Measurements from ENCODE around the gene CHCHD4. TPM values are rescaled to one million over a fixed set of nuclear protein-coding genes. Genes with fewer than 3 reads are reported as not detected.
"Not testable (repeated sequence)": the region's sequence is repeated elsewhere in the genome, so short reads cannot be mapped to it uniquely, and the experiment has no call there.

CHCHD4 gene
- total RNA-seq, 1 donor from 2014 or later = 36.8 TPM

DNA sequence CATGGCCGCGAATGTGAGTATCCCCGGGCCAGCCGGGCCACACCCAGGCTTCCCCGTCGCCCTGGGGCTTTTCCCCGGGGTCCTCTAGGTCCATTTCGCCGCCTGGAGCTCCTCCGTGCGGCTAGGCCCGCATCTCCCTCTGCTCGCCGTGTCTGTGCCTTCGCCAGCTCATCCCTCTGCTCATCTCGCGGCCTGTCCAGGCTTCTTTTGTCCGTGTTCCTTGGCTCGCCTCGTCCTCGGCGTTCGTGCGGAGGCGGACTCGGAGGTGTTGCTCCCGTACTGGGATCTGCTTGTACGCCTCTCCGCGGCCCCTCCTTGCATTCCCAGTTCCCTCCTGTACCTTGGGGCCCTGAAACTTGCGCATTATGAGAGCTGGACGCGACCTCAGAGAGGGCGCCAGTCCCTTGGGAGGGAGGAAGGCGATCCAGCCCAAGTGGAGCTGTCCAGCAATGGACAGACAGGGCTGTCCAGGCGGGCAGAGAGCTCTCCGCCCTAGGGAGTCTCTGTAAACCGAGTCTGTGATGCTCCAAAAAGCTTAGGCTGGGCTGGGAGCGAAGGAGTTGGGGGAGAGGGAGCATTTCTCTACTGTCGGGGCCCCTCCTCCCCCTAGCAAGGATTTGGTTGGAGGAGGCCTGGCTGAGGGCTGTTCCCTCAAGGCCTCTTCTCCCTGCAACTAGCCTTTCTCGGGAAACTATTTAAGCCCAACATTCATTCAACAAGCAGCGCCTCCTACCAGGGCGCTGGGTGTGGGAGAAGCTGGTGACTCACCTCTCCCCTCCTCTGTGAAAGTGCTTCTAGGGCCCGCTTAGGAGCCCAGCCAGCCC is 735 bp upstream of the CHCHD4 start:
- ATAC-seq = peak; percentile 62
- peak; percentile 72 for DNase-seq
- intact Hi-C loops (cut with micrococcal nuclease) = no loop called here

DNA sequence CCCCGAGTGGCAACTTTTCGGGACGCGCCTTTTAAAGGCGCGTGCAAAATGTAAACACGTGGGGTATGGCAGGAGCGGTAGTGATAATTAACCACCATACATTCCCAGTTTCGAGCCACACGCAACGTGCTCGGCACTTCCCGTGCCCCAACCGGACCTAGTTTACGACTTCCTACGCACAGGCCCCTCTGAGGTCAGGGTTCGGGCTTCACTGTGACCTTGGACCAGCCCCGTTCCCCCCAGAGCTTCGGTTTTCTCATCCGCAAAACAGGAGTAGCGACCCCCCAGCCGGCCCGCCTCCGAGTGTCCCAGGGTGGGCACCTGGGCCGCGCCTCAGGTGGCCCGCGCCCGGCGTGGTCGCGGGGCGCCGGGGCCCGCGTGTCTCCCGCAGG is 451 bp downstream of the CHCHD4 start:
- DNase-seq = peak; percentile 75
- intact Hi-C loops (cut with micrococcal nuclease) = no loop called here
- ATAC-seq = peak; percentile 45

DNA sequence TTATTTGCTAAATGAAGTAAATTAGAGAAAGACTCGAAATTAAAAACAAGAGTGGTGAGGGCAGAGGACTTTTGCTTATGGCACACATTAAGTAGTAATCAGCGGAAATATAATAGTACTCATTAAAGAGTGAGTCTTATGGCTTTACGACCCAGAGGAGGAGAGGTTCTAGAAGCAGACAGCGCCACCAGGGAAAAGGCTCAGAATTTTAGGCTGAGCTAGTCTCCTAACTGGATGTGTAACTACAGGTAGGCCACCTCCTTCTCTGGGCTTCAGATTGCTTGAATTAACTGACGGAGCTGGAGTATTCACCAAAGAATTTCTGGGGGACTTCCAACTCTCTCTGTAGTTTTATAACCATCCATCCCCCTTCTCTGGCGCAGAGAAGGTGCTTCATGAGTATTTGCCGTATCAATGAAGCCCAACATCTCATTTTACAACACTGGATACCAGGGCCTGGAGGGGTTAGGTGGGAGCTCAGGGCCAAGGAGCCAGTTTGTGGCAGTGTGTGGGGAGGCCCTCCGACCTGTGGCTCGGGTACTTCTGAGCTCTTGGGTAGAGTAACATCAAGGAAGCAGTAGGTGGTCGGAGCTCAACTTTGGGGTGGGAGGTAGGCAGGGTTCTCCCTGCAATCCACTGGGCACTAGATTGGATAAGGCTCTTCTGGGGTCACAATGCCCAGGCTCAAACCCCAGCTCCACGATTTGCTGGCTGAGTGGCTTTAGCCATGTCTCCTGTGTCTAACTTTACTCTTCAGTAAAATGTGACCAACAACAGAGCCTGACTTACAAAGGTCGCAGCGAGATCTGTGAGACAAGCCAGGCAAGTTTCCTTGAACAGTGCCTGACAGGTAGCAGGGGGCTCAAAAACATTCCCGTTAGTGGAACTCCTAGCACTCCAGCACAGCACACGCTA is 1.1 kb downstream of the CHCHD4 start:
- no peak for DNase-seq
- intact Hi-C loops (cut with micrococcal nuclease) = no loop called here
- no peak for ATAC-seq

DNA sequence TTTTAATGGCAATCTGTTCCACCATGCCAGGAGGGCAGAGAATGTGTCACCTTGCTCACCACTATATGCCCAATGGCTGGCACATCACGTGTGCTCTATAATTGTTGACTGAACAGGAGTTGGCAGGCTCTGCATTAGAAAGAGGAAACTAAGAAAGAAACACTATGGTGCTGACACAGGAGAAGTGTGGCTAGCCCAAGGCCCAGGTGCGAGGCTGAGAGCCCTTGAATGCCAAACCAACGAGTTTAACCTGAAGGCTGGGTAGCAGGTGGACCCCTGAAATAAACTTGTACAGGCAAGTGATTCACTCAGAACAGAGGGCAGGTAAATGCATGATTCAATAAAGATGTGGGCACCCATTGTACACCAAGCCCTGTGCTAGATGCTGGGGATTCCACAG is 2.4 kb downstream of the CHCHD4 start:
- intact Hi-C loops (cut with micrococcal nuclease) = no loop called here
- ATAC-seq (no peak), DNase-seq (no peak)

DNA sequence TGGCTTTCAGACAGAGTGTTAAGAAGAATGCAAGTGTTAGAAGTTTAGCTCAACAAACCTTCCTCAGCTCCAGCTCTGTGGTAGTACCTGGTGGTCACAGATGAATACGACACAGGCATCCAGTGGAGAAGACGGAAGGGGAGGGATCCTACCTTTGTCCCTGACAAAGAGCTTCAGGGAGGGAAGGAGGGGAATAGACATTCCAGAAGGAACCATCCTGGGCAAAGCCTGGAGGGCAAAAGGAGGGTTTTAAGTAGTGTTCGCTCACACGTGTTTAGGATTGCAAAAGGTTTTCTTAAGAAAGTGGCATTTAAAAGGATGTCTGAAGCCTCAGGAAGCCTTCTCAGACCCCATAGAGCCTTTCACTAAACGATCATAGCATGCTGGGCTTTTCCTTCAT is 2.8 kb downstream of the CHCHD4 start:
- no peak for DNase-seq
- intact Hi-C loops (cut with micrococcal nuclease) = no loop called here
- no peak for ATAC-seq

DNA sequence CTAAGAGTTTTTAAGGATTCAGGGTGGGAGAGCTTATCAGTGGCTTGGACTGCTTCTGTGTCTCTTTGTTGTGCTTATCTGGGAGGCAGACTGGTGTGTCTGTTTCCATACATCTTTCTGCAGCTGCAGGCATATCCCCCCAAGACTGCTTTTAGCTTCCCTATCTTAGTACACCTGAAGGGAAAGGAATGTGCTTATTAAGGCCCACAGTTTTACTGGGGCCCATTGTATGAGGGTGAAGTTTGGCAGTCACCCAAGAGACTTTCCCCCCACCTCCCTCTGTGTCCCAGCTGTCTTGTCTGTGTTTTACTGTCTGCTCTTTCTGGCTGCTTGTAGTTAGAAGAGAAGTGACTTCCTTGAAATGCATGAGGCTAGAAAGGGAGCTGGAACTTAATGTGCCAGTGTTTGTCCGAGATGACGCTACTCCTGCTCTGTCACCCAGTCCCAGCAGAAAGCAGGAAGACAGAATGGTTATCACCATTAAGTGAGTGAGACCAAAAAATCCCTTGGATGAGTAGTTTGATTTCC is 3.7 kb downstream of the CHCHD4 start:
- ATAC-seq; DNase-seq; intact Hi-C loops (cut with micrococcal nuclease): not testable (repeated sequence)

DNA sequence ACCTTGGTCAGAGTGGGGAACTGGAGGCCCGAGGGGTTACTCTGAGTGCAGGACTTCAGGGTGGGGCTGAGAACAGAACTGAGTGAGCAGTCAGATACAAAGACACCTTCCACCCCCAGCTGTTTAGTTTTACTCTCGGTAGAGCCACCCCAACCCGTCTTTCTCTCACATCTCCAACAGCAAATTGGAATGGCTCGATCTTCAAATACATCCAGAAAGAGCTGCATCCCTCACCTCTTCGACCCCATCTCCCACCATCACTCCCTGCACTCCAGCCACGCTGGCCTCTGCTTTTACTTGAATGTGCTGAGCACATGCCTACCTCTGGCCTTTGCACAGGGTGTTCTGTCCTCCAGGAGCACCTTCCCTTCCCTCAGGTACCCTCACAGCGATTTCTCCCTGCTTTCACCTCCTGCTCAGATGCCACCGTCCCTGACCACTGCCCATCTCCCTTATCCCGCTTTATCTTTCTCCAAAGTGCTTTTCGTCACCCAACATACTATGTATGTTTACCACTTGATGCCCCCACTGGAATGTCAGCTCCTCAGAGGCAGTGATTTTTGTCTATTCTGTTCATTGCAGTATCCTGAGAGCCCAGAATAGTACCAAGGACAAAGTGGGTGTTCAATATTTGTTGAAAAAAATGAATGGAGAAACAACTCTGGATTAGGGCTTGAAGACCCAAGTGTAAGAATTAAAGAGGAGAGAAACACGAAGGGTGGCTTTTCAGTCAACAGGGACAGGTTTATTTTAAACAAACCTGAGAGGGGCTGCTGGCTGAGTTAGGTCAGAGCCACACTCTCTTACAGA is 4.4 kb downstream of the CHCHD4 start:
- no peak for ATAC-seq
- intact Hi-C loops (cut with micrococcal nuclease) = no loop called here
- DNase-seq = no peak

DNA sequence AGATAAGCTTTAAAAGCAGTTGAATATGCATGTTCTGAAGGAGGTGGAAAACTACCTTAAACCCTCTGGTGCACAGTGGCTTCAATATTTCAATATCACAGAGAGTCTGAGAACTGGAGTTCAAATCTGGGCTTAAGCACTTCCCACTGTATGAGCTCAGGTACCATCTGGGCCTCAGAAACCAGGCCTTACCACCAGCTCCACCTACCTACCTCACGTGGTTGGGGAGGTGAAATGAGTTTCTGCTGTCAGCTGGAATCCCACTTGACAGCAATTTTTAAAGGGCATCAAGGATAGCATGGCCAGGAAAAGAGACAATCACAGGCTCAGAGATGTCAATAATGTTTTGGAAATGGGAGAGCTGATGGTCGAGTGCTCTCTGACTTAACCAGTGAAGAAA is 5.0 kb downstream of the CHCHD4 start:
- ATAC-seq (no peak), DNase-seq (no peak)
- intact Hi-C loops (cut with micrococcal nuclease) = no loop called here

DNA sequence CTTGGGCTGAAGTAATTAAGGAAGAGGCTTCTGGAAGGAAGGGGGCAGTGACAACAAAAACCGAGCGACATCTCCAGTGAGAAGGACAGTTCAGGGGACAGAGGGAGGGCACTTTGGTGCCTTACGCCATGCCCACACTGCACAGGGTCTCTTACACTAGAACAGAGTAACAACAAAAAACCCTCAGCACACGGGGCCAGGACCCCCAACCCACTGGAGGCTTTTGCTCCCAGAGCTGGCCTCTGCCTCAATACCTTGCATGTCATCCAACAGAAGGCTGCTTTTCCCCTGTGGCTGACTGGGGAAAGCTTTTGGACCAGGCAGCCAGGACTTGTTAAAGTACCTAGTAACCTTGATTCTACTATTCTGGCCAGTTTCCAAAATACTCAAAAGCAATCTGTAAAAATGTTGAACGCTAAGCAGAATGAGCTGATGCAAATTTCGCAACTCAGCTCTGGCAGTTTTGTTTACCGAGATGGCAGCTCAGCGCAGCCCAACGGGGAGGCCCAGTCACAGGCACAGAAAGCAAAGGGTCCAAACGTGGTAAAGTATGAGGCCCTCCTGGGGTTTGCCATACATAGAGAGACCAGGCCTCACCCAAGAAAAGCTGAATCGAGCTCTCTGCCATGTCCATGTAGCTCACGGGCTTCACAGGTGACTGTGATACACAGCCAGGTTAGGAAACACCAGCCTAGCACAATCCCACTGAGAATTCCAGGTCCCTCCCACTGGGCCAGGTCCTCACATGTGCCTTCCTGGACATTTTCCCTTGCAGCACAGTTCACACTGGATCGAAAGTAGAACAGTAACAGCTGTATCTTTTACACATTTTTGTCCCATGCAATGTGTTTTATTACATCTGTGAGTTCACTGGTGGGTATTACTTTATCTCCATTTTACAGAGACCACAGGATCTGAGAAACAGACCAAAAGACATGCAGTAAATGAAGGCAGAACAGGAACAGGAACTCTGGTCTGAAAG is 6.0 kb downstream of the CHCHD4 start:
- no peak for DNase-seq
- ATAC-seq = peak; percentile 17
- intact Hi-C loops (cut with micrococcal nuclease) = no loop called here

DNA sequence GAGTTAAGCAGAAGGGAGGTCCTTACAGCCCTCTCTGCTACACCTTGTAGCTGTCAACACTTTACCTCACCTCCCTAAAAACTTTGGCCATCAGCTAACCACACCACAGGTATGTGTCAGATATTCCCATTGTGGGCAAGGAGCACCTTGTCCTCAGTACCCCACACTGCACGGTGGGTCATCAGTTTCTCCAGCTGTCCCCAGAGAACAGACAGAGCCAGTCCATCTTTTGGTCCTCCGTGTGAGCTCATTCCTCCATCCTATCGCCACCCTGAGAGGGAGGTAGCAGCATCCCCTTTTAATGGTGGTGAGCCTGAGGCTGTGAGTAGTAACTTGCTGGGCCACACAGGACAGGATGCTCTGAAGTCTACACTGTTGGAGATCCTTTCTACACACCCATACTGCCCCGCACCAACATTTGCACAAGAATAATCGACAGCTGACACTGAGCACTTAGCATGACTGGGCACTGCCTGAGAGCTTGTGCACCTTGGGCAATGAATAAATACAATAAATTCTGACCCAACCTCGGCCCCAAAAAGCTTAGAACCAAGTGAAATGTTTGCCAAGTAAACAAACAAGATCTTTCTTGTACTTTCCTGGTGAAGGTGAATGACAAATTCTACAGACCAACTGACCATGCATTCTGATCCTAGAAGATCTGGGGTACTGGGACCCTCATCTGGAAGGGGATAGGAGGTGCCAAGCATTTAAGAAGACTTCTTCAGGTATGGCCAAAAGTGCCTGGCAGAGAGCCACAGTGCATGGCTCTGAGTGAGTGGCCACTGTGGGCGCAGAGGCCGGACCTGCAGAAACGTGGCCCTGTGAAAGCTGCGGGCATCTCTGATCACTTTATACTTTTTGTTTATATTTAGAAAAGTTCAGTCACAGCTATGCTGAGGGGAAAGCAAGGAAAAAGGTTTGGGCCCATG is 6.9 kb downstream of the CHCHD4 start:
- ATAC-seq = no peak
- intact Hi-C loops (cut with micrococcal nuclease) = no loop called here
- no peak for DNase-seq

DNA sequence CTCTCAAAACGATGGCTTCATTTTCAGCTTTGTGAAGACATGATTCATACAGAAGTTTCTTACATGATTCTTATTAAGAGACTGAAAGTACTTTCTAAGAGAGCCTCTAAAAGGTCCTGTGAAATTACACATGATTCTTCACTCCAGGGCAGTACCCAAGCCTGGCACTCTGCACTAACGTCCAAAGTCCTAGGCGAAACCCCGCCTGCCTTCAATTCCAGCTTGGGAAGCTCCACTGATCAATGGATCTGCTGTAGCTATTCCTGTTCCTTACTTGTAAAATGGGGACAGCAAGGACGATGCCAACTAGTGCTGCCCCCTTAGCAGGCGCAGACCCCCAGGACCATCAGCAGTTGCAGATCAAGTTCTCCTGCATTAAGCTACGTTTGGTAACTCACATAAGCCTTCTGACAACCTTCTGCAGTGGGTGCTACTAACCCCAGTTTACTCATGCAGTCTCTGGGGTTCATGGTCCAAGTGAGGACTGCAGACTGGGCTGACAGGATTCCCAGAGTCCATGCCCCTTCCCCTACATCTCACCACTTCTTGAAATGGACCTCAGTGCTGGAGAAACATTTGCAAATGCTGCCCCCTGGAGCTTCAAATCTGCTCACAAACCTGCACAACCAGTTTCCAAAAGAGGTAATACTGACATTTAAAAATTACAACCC is 10.6 kb downstream of the CHCHD4 start:
- no peak for DNase-seq
- intact Hi-C loops (cut with micrococcal nuclease) = no loop called here
- ATAC-seq = no peak

DNA sequence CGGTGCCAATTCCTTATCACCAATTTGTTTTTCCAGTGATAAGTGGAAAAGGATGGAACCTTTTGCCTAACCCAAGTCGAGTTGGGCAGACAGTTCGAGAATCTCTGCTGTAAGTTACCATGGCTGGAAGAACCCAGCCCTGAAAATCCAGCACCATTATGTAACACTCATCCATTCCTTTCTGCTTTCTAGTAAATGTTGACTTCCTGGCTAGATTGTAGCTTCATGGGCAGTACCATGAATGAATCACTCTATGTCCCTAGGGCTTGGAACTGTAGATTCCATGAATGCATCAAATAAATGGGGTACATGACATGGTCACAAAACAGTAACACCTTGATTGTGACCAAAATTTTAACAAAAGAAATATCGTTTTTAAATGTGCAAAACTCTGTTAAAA is 14.0 kb downstream of the CHCHD4 start:
- intact Hi-C loops (cut with micrococcal nuclease) = no loop called here
- ATAC-seq (no peak), DNase-seq (no peak)

DNA sequence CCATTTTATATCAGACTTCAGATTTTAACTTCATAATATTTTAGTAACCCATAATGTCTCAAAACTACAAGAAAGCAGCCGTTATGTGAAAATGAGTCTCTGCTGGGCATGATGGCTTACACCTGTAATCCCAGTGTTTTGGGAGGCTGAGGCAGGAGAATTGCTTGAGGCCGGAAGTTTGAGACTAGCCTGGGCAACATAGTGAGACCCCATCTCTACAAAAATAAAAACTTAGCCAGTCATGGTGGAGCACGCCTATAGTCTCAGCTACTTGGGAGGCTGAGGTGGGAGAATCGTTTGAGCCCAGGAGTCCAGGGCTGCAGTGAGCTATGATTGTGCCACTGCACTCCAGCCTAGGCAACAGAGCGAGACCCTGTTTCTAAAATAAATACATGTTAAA is 14.8 kb downstream of the CHCHD4 start:
- ATAC-seq; DNase-seq; intact Hi-C loops (cut with micrococcal nuclease): not testable (repeated sequence)

DNA sequence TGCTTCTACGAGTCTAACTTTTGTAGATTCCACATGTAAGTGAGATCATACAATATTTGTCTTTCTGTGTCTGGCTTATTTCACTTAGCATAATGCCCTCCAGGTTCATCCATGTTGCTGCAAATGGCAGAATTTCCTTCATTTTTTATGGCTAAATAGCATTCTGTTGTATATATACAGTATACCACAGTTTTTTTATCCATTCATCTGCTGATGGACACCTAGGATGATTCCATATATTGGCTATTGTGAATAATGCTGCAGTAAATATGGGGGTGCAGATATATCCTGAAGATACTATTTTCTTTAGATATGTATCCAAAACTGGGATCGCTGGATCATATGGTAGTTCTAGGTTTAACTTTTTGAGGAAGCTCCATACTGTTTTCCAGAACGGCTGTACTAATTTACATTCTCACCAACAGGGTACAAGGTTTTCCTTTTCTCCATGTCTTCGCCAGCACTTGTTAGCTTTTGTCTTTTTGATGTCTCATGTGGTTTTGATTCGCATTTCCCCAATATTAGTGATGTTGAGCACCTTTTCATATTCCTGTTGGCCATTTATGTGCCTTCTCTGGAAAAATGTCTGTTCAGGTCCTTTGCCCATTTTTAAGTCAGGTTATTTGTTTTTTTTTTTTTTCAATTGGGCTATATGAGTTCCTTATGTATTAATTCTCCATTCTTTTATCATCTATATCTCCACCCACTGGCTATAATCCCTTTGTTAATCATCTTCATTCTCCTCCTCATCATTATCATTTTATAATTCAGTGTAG is 26.9 kb downstream of the CHCHD4 start:
- ATAC-seq (no peak), DNase-seq (no peak)
- intact Hi-C loops (cut with micrococcal nuclease) = no loop called here

DNA sequence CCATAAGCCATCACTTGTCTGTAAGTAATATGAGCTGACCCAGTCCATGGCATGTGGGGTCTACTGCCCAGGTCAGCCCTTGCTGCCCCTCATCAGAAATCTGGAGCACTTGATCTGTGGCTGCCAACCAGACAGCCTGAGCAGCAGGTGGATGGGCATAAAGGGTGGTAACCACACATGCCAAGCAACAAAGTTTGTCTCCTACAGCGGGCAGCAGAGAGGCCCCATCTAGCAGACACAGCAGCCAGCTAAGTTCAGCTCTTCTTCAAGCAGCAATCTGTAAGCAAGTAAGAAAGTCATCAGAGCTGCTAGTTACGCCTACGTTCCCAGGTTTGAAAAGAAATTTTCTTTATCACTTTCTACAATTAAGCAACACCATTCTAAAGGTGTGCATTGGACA is 27.9 kb downstream of the CHCHD4 start:
- no peak for DNase-seq
- ATAC-seq = no peak
- intact Hi-C loops (cut with micrococcal nuclease) = no loop called here

DNA sequence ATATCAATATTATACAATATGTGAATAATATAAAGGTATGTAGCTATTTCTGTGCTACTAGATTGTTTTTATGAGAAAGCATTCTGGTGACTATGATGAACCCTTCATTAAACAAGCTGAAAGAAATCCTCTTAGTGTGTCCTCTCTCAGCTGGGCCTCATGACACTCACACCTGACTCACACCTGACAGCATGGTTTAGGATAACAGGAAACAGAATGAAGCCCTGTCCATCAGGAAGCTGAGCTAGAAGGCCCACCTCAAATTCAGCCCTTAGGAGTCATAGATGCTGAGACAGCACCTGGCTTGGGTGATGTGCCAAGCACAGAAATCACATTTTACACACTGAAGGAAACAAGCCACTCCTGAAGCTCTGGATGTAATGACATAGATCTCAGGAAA is 30.8 kb downstream of the CHCHD4 start:
- DNase-seq (no peak), ATAC-seq (no peak)
- intact Hi-C loops (cut with micrococcal nuclease) = no loop called here

All from left ventricle myocardium superior (tissue), 1 donor.